ENCODE data around the gene PRAF2.

The PRAF2 gene

DNA sequence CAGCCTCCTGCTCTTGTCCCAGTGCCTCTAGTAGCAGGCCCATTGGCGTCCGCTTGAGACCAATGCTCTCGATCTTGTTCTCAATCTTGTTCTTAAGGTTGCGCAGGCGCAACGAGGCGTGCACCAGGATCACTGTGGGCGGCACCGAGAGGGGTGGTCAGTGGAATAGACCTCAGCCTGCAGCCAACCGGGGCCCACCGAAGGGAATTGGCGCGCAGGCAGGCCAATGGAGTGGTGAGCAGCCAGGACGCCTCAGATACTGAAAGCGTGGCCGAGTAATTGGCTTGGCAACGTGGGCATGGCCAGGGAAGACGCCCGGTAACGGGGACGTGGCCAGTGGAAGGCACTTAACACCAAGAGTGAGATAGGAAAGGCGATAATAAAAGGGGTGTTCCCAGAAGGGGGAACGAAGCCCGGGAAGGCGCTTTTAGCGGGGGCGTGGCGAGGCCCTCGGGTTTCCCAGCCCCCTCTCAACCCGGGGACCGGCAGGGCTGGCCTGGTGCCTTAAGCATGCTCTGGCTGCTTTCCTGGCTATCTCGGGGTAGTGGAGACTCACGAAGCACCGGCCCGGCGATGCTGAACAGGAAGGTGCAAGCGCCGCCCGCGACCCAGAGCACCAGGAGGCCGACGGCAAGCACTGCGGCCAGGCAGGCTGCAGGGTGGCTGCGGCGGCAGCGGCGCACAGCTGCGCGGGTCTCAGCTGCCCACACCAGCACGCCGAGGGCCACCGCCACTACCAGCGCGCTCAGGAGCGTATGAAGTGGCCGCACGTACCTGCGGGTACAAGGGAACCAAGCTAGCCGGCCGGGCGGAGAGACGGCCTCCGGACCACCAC, 1.7 kb downstream of the PRAF2 start:
- DNase-seq = no peak

GRCh38 chrX:49070988-49071387, 2.8 kb downstream of the PRAF2 start:
- DNase-seq = no peak

DNA sequence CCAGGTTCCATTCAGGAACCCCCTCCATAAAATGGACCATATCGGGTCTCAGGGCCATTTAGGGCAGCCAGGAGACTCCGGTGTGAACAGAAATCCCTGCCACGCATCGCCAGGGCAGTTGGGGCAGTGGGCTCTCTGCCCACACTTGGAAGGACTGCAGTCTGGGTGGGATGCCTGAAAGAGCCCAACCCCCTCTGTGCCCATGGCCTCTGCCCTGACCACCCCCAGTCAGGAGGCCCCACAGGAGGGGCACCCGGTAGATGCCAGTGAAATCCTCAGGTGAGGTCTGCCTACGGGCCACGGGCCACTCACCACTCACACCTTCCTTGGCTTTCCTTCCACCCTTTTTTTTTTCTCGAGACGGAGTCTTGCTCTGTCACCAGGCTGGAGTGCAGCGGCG, 4.8 kb downstream of the PRAF2 start:
- DNase-seq = no peak

DNA sequence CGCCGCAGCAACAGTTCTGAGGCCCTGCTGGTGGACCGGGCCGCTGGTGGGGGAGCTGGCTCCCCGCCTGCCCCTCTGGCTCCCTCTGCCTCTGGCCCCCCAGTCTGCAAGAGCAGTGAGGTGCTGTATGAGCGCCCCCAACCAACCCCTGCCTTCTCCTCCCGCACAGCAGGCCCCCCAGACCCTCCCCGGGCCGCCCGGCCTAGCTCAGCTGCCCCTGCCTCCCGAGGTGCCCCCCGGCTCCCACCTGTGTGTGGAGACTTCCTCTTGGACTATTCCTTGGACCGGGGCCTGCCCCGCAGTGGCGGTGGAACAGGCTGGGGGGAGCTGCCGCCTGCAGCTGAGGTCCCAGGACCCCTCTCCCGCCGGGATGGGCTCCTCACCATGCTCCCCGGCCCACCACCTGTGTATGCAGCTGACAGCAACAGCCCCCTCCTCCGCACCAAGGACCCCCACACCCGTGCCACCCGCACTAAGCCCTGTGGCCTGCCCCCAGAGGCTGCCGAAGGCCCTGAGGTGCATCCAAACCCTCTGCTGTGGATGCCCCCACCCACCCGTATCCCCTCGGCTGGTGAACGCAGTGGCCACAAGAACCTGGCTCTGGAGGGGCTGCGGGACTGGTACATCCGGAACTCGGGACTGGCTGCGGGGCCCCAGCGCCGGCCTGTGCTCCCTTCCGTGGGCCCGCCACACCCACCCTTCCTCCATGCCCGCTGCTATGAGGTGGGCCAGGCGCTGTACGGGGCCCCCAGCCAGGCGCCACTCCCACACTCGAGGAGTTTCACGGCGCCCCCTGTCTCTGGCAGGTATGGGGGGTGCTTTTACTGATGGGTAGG, 6.3 kb downstream of the PRAF2 start:
- DNase-seq = no peak

DNA sequence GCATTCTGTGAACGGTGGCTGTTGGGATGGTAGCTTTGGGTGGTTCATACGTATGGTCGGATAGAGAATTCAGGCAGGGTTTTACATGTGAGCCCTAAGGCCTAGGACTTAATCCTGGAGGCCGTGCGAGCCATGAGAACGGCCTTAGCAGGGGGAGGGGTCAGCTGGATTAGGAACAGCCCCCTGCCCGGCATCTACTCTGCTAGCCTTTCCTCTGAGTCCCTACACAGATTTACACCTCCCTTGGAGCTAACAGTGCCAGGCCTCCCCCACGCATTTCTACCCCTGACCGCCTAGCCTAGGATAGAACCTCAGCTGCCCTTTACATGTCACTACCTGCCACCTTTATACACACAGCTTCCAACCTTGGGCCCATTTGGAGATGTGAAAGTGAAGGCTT, 7.1 kb downstream of the PRAF2 start:
- DNase-seq = no peak

DNA sequence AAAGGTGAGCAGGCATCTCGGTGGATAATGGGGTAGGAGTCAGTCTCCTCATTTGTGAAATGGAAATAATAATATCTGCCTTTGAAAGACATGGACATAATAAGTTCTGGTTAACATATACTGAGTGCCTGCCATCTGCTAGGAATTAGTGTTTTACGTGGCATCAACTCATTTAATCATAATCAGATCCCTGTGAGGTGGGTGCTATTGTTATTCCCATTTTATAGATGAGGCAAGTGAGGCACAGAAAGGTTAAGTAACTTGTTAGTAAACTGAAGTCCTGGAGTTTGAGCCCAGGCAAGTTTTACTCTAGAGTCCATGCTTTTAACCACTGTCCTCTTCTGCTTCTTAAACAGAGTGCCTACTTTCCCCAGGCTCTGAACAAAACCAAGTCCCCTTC, 7.5 kb downstream of the PRAF2 start:
- DNase-seq = no peak

GRCh38 chrX:49064735-49065134, 9.1 kb downstream of the PRAF2 start:
- no peak for DNase-seq

- no peak for DNase-seq
Measured at GRCh38 chrX:49064303-49064702, 9.5 kb downstream of the PRAF2 start.

DNA sequence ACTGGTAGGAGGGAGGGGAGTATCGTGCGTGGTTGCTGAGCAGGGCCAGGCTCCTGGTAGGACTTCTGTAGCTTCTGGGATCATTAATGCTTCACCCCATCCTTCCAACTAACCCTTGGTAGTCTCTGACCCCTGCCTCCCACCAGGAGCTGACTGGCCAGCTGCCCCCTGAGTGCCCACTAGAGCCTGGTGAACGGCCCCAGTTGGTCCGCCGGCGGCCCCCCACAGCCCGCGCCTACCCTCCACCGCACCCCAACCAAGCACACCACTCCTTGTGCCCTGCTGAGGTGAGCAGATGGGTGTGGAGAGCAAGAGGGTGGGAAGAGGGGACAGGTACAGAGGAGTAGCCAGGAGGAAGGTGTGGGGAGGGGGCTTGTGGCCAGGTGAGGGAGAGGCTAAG, 10.1 kb downstream of the PRAF2 start:
- DNase-seq = no peak

GRCh38 chrX:49061916-49062315, 11.9 kb downstream of the PRAF2 start:
- DNase-seq = no peak

DNA sequence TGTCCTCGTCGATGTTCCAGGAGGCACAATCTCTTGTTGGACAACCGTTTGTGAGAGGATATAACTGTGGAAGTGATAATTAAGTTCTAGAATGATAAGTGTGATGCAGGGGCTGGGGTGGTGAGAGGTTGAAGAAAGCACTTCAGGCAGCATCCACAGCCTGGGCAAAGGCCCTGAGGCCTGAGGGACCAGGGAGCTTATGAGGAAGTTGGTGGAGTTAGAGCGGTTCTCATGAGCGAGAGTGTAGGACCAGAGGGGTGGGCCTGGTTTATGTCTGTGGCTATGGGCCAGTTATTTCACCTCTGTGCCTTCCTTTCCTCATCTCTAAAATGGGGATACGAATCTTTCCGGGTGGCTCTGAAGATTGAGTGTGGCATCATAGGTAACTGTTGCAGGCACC, 12.3 kb downstream of the PRAF2 start:
- DNase-seq = no peak

DNA sequence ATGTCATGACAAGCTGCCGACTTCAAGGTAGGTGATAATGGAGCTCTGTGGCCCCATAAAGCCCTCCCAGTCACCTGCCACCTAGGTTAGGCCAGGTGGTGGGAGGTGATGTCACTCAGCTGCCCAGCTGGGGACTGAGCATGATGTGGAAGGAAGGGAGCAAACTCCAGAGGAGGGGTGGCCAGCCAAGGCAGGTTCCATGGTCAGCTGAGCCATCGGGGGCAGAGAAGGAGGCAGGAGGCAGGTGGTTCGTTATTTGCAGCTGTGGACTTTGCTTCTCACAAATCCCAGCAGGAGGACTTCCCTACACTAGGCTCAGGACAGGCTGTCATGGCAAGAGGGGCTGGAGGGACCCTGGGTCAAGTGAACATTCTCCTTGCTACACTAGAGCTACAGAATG, 12.9 kb downstream of the PRAF2 start:
- DNase-seq = no peak

- no peak for DNase-seq
Measured at GRCh38 chrX:49059681-49060085, 14.1 kb downstream of the PRAF2 start.

- DNase-seq = no peak
Measured at GRCh38 chrX:49059201-49059600, 14.6 kb downstream of the PRAF2 start.

DNA sequence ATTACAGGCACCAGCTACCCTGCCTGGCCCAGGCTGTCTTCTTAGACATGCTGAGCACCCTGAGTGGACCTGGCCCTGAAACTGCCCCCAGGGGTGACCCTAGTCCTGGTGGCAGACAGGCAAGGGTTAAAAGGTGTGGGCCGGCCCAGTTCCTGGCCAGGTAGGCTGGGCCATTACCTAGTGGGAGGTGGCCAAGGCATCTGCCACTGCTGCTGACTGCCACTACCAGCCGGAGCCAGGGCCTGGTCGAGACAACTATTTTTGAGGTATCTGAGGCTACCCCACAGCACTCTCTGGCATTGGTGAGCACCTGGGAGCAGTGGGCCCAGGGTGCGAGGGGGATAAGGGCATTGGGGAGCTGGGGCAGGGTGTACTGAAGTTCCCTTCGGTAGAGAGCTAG, 15.0 kb downstream of the PRAF2 start, which contains the start of gene CCDC120:
CCDC120 (plus strand) TSS at position 206 of the 400 bp plus-strand sequence. CDS start 3,043 bp downstream, outside the sequence.
- DNase-seq = no peak

GRCh38 chrX:49054073-49054762, 19.6 kb downstream of the PRAF2 start:
- DNase-seq = no peak

GRCh38 chrX:49053223-49054072, 20.4 kb downstream of the PRAF2 start:
- DNase-seq = peak; percentile 79

DNA sequence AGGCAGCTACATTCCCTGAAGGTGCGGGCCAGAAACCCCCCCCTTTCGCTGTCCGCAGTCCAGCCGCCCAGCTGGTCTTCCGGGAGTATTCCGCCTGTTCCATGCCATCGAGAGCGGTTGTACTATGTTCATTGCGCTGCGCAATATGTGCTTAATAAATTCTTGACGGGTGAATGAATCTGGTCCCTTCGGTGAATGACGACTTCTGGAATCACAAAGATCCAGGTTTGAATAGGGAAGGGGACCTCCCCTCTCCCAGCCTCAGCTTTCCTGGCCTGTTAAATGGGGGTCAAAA, 29.9 kb downstream of the PRAF2 start:
- DNase-seq = no peak

DNA sequence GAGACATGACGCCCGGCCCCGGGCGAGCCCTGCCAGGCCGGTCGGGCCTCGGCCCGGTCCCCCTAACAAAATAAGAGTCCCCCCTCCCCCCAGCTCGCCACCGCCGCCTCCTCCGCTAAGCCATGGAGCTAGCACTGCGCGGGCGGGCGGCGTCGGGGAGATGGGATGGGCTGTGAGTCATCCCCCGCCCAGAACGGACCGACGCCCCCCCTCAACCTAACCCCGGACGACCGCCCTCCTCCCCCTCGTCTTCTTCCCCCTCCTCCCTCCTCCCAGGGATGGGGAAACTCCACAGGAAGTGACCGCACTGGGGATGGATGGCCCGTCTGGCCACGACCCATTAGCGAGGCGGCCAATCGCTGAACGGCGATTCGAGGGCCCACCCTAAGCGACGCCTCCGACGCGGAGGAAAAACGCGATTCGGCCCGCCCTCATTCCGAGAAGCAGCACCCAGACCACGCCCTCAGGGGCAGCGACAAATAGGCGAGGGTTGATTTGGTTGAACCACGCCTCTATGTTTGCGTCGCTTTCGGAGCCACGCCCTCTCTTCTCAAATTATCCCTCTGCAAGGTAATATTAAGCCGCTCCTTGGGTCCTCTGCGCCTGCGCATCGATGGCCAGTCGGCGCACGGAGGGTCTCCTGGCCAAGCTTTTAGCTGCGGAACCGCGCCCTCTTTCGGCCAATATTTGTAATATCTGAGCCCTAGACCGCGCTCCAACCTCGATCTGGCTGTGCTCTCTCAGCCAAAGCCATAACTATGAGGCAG, 30.4 kb downstream of the PRAF2 start, which contains the start of gene TFE3:
TFE3 (minus strand) TSS at position 138 of the 767 bp plus-strand sequence; CDS start at position 7, 131 bp downstream.
- DNase-seq = peak; percentile 97

GRCh38 chrX:49042581-49043219, 31.1 kb downstream of the PRAF2 start:
- no peak for DNase-seq

All from stimulated activated CD4-positive, alpha-beta T cell treated with anti-CD3 and anti-CD28 coated beads, Interleukin-15, amount 100 ng/mL, for 24 hours (primary cell).